ENCODE measurements around the gene ABCA5.

DNA sequence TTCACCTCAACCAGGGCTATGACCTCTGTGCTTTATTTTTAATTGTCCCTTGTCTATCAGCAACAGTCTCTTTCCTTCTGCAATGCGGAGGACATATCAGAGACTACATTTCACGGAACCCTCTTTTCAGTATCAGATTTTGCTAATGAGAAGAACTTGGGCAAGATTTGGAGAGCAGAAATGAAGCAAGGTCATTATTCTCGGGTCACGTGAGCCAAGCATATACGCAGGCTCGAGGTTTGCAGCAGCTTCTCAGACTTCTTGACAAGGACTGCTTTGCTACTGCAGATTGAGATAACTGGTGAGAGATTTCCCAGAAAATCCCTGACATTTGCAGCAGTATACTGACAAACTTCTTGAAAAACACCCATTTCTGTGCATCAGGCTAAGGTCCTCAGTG, 128.7 kb downstream of the ABCA5 start:
- TF ChIP-seq, protein P1, sequence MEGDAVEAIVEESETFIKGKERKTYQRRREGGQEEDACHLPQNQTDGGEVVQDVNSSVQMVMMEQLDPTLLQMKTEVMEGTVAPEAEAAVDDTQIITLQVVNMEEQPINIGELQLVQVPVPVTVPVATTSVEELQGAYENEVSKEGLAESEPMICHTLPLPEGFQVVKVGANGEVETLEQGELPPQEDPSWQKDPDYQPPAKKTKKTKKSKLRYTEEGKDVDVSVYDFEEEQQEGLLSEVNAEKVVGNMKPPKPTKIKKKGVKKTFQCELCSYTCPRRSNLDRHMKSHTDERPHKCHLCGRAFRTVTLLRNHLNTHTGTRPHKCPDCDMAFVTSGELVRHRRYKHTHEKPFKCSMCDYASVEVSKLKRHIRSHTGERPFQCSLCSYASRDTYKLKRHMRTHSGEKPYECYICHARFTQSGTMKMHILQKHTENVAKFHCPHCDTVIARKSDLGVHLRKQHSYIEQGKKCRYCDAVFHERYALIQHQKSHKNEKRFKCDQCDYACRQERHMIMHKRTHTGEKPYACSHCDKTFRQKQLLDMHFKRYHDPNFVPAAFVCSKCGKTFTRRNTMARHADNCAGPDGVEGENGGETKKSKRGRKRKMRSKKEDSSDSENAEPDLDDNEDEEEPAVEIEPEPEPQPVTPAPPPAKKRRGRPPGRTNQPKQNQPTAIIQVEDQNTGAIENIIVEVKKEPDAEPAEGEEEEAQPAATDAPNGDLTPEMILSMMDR (IDR thresholded peaks at IDR 0.05 in 2 of 3, conservative IDR thresholded peaks at IDR 0.05 in 1 of 3; ENCODE audit: control insufficient read depth in 2 of 3, extremely low read depth in 1 of 3, insufficient read depth in 1 of 3, low read depth in 3 of 3, low read length in 3 of 3): no peak
- TF ChIP-seq GABPA (IDR thresholded peaks at IDR 0.05; ENCODE audit: low read depth) (no peak), POLR2A (IDR thresholded peaks at IDR 0.05; ENCODE audit: low read depth, low read length) (no peak), SMC3 (IDR thresholded peaks at IDR 0.05; ENCODE audit: borderline replicate concordance, low read length) (no peak), CHD4 (IDR thresholded peaks at IDR 0.05) (no peak), PML (IDR thresholded peaks at IDR 0.05; ENCODE audit: low read length) (no peak)

Measured in GM12878 (cell line).